ENCODE measurements around the gene PHLDB3. TPM values are rescaled to one million over a fixed set of nuclear protein-coding genes. Genes with fewer than 3 reads are reported as not detected.

The PHLDB3 gene
- total RNA-seq, 6 donors from 2014 or later: 1.8 to 22.6 (median 13.8) TPM

DNA sequence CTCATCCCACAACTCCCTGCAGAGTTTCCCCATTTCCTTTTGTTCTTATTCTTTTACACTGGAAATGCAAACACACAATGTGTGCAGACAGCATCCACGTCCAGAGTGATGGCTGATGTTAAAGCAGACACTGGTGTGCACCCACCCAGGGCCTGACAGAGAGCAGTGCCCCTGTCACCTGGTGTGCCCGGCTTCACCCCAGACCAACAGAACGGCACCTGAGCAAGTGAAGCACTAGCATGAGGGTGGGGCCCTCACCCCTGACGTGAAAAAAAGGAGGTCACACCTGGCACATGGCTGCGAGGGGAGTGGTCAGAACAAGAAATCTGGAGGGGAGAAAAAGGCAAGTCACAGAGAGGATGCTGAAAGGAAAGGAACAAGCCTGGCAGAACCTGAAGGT, 40.7 kb upstream of the PHLDB3 start:
- H3K9me3 ChIP-seq: no peaks in the 10 kb centered on the region
- H3K4me1 ChIP-seq: no peaks in the 10 kb centered on the region
- WGBS, 2 donors: 91 to 97% methylated on average over 5 of the region's 5 CpGs
- no peaks in the 10 kb centered on the region for H3K27me3 ChIP-seq
- no peak for TF ChIP-seq EP300 (IDR thresholded peaks at IDR 0.05)
- TF ChIP-seq POLR2AphosphoS5 (IDR thresholded peaks at IDR 0.05): no peak
- TF ChIP-seq POLR2A (IDR thresholded peaks at IDR 0.05): no peak
- TF ChIP-seq, protein P1, sequence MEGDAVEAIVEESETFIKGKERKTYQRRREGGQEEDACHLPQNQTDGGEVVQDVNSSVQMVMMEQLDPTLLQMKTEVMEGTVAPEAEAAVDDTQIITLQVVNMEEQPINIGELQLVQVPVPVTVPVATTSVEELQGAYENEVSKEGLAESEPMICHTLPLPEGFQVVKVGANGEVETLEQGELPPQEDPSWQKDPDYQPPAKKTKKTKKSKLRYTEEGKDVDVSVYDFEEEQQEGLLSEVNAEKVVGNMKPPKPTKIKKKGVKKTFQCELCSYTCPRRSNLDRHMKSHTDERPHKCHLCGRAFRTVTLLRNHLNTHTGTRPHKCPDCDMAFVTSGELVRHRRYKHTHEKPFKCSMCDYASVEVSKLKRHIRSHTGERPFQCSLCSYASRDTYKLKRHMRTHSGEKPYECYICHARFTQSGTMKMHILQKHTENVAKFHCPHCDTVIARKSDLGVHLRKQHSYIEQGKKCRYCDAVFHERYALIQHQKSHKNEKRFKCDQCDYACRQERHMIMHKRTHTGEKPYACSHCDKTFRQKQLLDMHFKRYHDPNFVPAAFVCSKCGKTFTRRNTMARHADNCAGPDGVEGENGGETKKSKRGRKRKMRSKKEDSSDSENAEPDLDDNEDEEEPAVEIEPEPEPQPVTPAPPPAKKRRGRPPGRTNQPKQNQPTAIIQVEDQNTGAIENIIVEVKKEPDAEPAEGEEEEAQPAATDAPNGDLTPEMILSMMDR (IDR thresholded peaks at IDR 0.05): no peak
- peaks cover 6 to 79% (median 49%) of the 10 kb centered on the region in 4 donors for H3K36me3 ChIP-seq
- H3K27ac ChIP-seq: no peak overlapping the region
- no peak for DNase-seq
- no peak overlapping the region for H3K4me3 ChIP-seq
- no peak for ATAC-seq (ENCODE audit: low FRiP score in 2 of 2)

DNA sequence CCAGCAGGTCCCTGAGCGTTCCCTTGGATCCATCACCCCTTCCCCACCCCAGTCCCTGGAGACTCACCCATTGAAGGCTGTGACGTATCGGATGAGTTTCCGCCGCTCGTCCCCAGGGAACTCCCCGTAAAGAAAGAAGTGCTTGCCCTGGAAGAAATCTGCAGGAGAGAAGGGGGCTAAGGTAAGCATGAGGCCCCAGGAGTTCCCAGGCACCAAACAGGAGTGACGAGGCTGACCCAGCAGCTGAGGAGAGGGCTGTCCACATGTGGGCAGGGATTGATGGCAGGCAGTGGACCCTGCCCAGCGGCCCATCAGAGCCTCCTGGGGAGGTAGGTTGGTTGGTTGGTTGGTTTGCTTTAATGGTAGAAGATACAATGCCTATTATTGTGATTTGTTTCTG, 39.5 kb upstream of the PHLDB3 start:
- TF ChIP-seq EP300 (IDR thresholded peaks at IDR 0.05) (no peak), POLR2AphosphoS5 (IDR thresholded peaks at IDR 0.05) (no peak), POLR2A (IDR thresholded peaks at IDR 0.05) (no peak)
- TF ChIP-seq, protein P1 (IDR thresholded peaks at IDR 0.05): no peak
- H3K36me3 ChIP-seq: peaks cover 7 to 80% (median 50%) of the 10 kb centered on the region in 4 donors
- H3K9me3 ChIP-seq: peaks cover 0 to 2% (median 0%) of the 10 kb centered on the region in 4 donors
- H3K4me3 ChIP-seq: no peak overlapping the region
- no peaks in the 10 kb centered on the region for H3K4me1 ChIP-seq
- no peaks in the 10 kb centered on the region for H3K27me3 ChIP-seq
- 91 to 97% methylated on average over 8 to 9 of the region's 9 CpGs for WGBS, 2 donors
- DNase-seq: no peak
- no peak for ATAC-seq (ENCODE audit: low FRiP score in 2 of 2)
- H3K27ac ChIP-seq: no peak overlapping the region

DNA sequence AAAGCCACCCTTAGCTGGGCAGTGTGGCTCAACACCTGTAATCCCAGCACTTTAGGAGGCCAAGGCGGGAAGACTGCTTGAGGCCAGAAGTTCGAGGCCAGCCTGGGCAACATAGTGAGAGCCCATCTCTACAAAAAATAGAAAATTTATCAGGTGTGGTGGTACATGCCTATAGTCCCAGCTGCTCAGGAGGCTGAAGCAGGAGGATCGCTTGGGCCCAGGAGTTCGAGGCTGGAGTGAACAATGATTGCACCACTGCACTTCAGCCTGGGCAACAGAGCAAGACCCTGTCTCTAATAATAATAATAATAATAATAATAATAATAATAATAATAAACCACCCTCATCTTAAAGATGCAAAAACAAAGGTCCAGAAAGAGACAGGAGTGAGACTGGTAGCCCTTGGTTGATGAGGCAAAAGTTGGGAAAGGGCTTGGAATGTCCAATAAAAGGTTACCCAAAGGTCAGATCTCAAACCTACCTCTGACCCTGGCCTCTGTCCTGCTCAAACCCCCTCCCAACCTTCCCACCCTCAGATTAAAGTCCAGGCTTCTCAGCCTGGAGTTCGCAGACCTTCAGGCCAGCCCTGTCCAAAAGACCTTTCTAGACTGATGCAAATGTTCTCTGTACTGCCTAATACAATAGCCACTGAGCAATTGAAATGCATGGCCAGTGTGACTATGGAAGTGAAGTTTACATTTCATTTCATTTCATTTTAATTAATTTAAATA, 37.5 kb upstream of the PHLDB3 start:
- no peak for DNase-seq
- 93 to 99% methylated on average over 5 of the region's 5 CpGs for WGBS, 2 donors
- Histone ChIP-seq H3K27ac (no peak overlapping the region), H3K4me1 (no peaks in the 10 kb centered on the region), H3K36me3 (peaks cover 7 to 89% (median 59%) of the 10 kb centered on the region in 4 donors), H3K9me3 (peaks cover 0 to 7% (median 3%) of the 10 kb centered on the region in 4 donors), H3K27me3 (no peaks in the 10 kb centered on the region), H3K4me3 (no peak overlapping the region)
- TF ChIP-seq POLR2AphosphoS5 (IDR thresholded peaks at IDR 0.05): no peak
- no peak for TF ChIP-seq EP300 (IDR thresholded peaks at IDR 0.05)
- TF ChIP-seq, protein P1 (IDR thresholded peaks at IDR 0.05): no peak
- no peak for TF ChIP-seq POLR2A (IDR thresholded peaks at IDR 0.05)
- ATAC-seq (ENCODE audit: low FRiP score in 2 of 2): no peak

DNA sequence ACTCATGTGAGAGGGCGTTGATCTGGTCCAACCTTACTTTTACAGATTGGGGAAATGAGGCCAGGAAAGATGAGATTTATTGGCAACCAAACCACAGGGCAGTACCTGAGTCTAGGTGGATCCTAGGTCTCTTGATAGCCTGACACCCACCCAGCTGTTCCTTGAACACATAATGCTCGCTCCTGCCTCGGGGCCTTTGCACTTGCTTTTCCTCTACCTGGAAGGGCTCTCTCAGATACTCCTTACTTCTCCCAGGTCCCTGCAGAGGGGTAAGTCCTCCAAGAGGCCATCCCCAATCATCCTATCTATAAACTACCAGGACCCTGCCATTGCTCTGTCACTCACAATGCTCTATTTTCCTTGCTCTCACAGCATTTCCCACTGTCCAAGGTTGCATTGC, 35.8 kb upstream of the PHLDB3 start:
- DNase-seq: no peak
- Histone ChIP-seq H3K27ac (no peak overlapping the region), H3K9me3 (peaks cover 0 to 7% (median 3%) of the 10 kb centered on the region in 4 donors), H3K4me3 (no peak overlapping the region), H3K4me1 (peaks cover 0 to 6% (median under 1%) of the 10 kb centered on the region in 4 donors), H3K27me3 (no peaks in the 10 kb centered on the region), H3K36me3 (peaks cover 7 to 74% (median 51%) of the 10 kb centered on the region in 4 donors)
- WGBS, 2 donors: 95% methylated on average over 3 of the region's 3 CpGs
- no peak for ATAC-seq (ENCODE audit: low FRiP score in 2 of 2)
- no peak for TF ChIP-seq EP300 (IDR thresholded peaks at IDR 0.05)
- TF ChIP-seq, protein P1 (IDR thresholded peaks at IDR 0.05): no peak
- TF ChIP-seq POLR2A (IDR thresholded peaks at IDR 0.05): no peak
- TF ChIP-seq POLR2AphosphoS5 (IDR thresholded peaks at IDR 0.05): no peak

DNA sequence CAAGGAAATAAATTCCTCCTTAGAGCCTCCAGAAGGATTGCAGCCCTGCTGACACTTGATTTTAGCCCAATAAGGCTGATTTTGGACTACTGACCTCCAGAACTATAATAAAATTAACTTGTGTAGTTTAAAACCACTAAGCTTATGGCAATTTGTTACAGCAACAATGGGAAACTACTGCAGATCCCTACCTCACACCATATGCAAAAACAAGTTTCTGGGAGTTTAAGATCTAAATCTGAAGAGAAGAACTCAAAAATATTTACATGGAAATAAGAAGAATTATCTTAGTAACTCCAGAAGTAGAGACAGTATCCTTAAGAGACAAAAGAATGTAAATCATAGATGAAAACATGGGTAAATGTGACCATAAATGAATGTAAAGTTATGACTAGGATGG, 34.4 kb upstream of the PHLDB3 start:
- Histone ChIP-seq H3K27ac (no peak overlapping the region), H3K27me3 (no peaks in the 10 kb centered on the region), H3K9me3 (peaks cover 0 to 7% (median 3%) of the 10 kb centered on the region in 4 donors), H3K4me3 (no peak overlapping the region), H3K4me1 (peaks cover 0 to 18% (median 8%) of the 10 kb centered on the region in 4 donors), H3K36me3 (peaks cover 7 to 59% (median 44%) of the 10 kb centered on the region in 4 donors)
- TF ChIP-seq EP300 (IDR thresholded peaks at IDR 0.05): no peak
- no peak for TF ChIP-seq POLR2AphosphoS5 (IDR thresholded peaks at IDR 0.05)
- TF ChIP-seq, protein P1 (IDR thresholded peaks at IDR 0.05): no peak
- TF ChIP-seq POLR2A (IDR thresholded peaks at IDR 0.05): no peak
- ATAC-seq (ENCODE audit: low FRiP score in 2 of 2): no peak
- DNase-seq: no peak
